Measurements from ENCODE around the gene CCDC15.
"Not testable (repeated sequence)": the region's sequence is repeated elsewhere in the genome, so short reads cannot be mapped to it uniquely, and the experiment has no call there.

CCDC15 gene

GRCh38 chr11:125089481-125089880 lies 135.5 kb downstream of the CCDC15 start:
- DNase-seq (ENCODE audit: low read depth, low spot score); H3K4me3 ChIP-seq (ENCODE audit: low read length): not testable (repeated sequence)

- DNase-seq (ENCODE audit: low read depth, low spot score); H3K4me3 ChIP-seq (ENCODE audit: low read length): not testable (repeated sequence)
Measured at GRCh38 chr11:125090151-125090550, 136.1 kb downstream of the CCDC15 start.

DNA sequence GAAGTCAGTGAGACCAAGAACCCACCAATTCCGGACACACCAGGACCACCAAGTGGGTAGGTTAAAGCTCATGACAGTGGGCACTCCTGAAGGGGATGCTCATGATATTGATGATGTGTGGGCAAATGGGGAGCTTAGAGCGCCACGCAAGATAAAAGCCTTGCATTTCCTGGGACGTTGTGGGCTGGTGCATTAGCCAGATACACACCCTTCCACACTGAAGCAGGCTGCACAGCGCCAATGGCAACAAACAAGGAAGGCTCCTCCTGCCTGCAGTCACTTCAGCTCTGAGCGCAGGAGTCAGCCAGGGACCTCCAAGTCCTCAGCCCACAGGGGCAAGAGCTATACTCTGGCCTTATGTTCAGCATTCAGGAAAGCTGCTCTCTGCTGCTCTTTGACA lies 136.8 kb downstream of the CCDC15 start:
- DNase-seq (ENCODE audit: low read depth, low spot score), result no peak
- no peak overlapping the region for H3K4me3 ChIP-seq (ENCODE audit: low read length)
